HCT116 (cell line): ENCODE measurements around the gene ACAD8. TPM values are rescaled to one million over a fixed set of nuclear protein-coding genes. Genes with fewer than 3 reads are reported as not detected.

ENCODE experiments used
- ATAC-seq: fragments of 200-7000 bp; cut with Tn5 transposase; 2 replicates; pipeline ENCODE4 v1.9.1; 2020; ENCODE audit warnings: mild to moderate bottlenecking, moderate library complexity
- BruUV-seq: library from RNA; stranded (reverse); fragments of 400-500 nt; replicated peaks from 2 replicates; lab custom pipeline; 2021; lab: Mats Ljungman, UMichigan
- CTCF ChIA-PET: fragments of 300-600 bp; sonication (Branson Sonifier 250); formaldehyde crosslinking; loops from one replicate; lab custom pipeline; 2021; ENCODE audit warnings: antibody characterized with exemption; lab: Charles Lee
- POLR2A ChIA-PET: fragments of 300-600, 350-600 bp; sonication (Branson Sonifier 250); formaldehyde crosslinking; loops from one replicate; lab custom pipeline; 2021; ENCODE audit warnings: antibody characterized with exemption; lab: Charles Lee
- RAD21 ChIA-PET, 2 experiments: fragments of 300-600 bp; sonication (Branson Sonifier 250); formaldehyde crosslinking; loops; one replicate each; lab custom pipeline; 2023; ENCODE audit warnings: low total read pairs in 2 of 2; ENCODE audit not compliant: uncharacterized antibody in 2 of 2, unreplicated experiment in 2 of 2, low non-redundant PET in 1 of 2; lab: Charles Lee
- DNase-seq: peaks from one replicate; pipeline ENCODE4 v3.0.0-alpha.2; 2010; ENCODE audit warnings: low read depth, low spot score
- H2AFZ ChIP-seq: fragments of 200-600 bp; shearing (Covaris generic), sonication (generic); 2 replicates; pipeline ENCODE4 v1.6.1; 2017; ENCODE audit warnings: low read depth, mixed run types, mixed read lengths, antibody characterized with exemption, low read length; ENCODE audit not compliant: poor library complexity, severe bottlenecking
- H3K27ac ChIP-seq: 2 replicates; pipeline ENCODE4 v1.5.1; 2012; ENCODE audit warnings: low read depth, low read length
- H3K27me3 ChIP-seq: fragments of 200-600 bp; sonication (generic); 2 replicates; pipeline ENCODE4 v1.6.1; 2016; ENCODE audit warnings: mixed run types, low read length, mixed read lengths; ENCODE audit not compliant: insufficient read depth
- H3K36me3 ChIP-seq, 2 experiments: fragments of 200-500 bp in 1 of 2; fragments of 200-600 bp in 1 of 2; sonication (Bioruptor generic) in 1 of 2; sonication (generic) in 1 of 2; 2 replicates each; pipeline versions ENCODE4 v1.5.1 to v1.6.1; 2014 to 2016; ENCODE audit warnings: low read length in 2 of 2, inconsistent platforms in 1 of 2, mixed read lengths in 1 of 2, mixed run types in 1 of 2; ENCODE audit not compliant: insufficient read depth in 2 of 2, control insufficient read depth in 1 of 2
- H3K4me1 ChIP-seq, 2 experiments: fragments of 200-600 bp in 1 of 2; sonication (generic) in 1 of 2; 2 replicates each; pipeline versions ENCODE4 v1.5.1 to v1.6.1; 2012 to 2017; ENCODE audit warnings: low read length in 2 of 2, inconsistent platforms in 1 of 2, mild to moderate bottlenecking in 1 of 2, mixed read lengths in 1 of 2, mixed run types in 1 of 2, moderate library complexity in 1 of 2; ENCODE audit not compliant: insufficient read depth in 2 of 2, control insufficient read depth in 1 of 2
- H3K4me2 ChIP-seq: fragments of 200-600 bp; sonication (generic); 2 replicates; pipeline ENCODE4 v1.6.1; 2017; ENCODE audit warnings: mixed run types, low read length, mixed read lengths
- H3K4me3 ChIP-seq, 2 experiments: fragments of 200-600 bp in 1 of 2; sonication (generic) in 1 of 2; replicated peaks in 1 of 2; 2 replicates each; pipeline ENCODE4 v1.5.1; 2011 to 2016; ENCODE audit warnings: low read length in 2 of 2, control low read depth in 1 of 2, low read depth in 1 of 2, mild to moderate bottlenecking in 1 of 2, mixed read lengths in 1 of 2, mixed run types in 1 of 2
- H3K79me2 ChIP-seq: fragments of 200-600 bp; sonication (generic); 2 replicates; pipeline ENCODE4 v1.6.1; 2017; ENCODE audit warnings: mild to moderate bottlenecking, mixed run types, low read length, moderate library complexity, mixed read lengths; ENCODE audit not compliant: insufficient read depth
- H3K9ac ChIP-seq: fragments of 200-600 bp; sonication (generic); 2 replicates; pipeline ENCODE4 v1.6.1; 2016; ENCODE audit warnings: low read length, mixed read lengths
- H3K9me2 ChIP-seq: fragments of 200-600 bp; sonication (generic), shearing (Covaris generic); 2 replicates; pipeline ENCODE4 v1.6.1; 2017; ENCODE audit warnings: mixed run types, mild to moderate bottlenecking, moderate library complexity; ENCODE audit not compliant: insufficient read depth
- H3K9me3 ChIP-seq, 2 experiments: fragments of 200-500 bp in 1 of 2; fragments of 200-600 bp in 1 of 2; sonication (Bioruptor generic) in 1 of 2; sonication (generic) in 1 of 2; 2 replicates each; pipeline ENCODE4 v1.6.1; 2014 to 2017; ENCODE audit warnings: low read length in 2 of 2, mixed read lengths in 2 of 2, inconsistent platforms in 1 of 2, low read depth in 1 of 2, mild to moderate bottlenecking in 1 of 2, mixed run types in 1 of 2, moderate library complexity in 1 of 2; ENCODE audit not compliant: control insufficient read depth in 1 of 2, insufficient read depth in 1 of 2
- H4K20me1 ChIP-seq: fragments of 200-600 bp; sonication (generic), shearing (Covaris generic); 2 replicates; pipeline ENCODE4 v1.6.1; 2017; ENCODE audit warnings: mixed run types, mild to moderate bottlenecking, moderate library complexity; ENCODE audit not compliant: insufficient read depth
- ELF1 ChIP-seq: IDR thresholded peaks from 2 replicates; pipeline ENCODE4 v1.6.1; 2012; ENCODE audit warnings: low read depth, borderline replicate concordance
- EZH2 ChIP-seq: fragments of 200-600 bp; sonication (generic); IDR thresholded peaks from 2 replicates; pipeline ENCODE4 v1.6.1; 2017; ENCODE audit warnings: antibody characterized with exemption, mixed run types
- POLR2AphosphoS5 ChIP-seq: IDR thresholded peaks from 2 replicates; pipeline ENCODE4 v1.6.1; 2011; ENCODE audit warnings: mild to moderate bottlenecking, low read depth, low read length, moderate library complexity
- RAD21 ChIP-seq: IDR thresholded peaks from 2 replicates; pipeline ENCODE4 v1.6.1; 2012; ENCODE audit warnings: low read depth, mild to moderate bottlenecking
- intact Hi-C: fragments of 100-400 bp; cut with micrococcal nuclease; formaldehyde crosslinking; loops from 2 replicates; pipeline ENCODE4 v1.10.0; 2022
- total RNA-seq: library from RNA; stranded (reverse); gene quantifications from one replicate; pipeline ENCODE4 v1.2.1, GENCODE V29; 2021; ENCODE audit not compliant: unreplicated experiment
- TF ChIP-seq, protein P1 (sequence below), 3 experiments: fragments of 200-600 bp in 1 of 3; sonication (generic) in 1 of 3; IDR thresholded peaks in 2 of 3; conservative IDR thresholded peaks in 1 of 3; 2 replicates each; pipeline ENCODE4 v1.5.1; 2012 to 2017; ENCODE audit warnings: low read depth in 2 of 3, low read length in 2 of 3, antibody characterized with exemption in 1 of 3, borderline replicate concordance in 1 of 3, control low read depth in 1 of 3, mild to moderate bottlenecking in 1 of 3, mixed read lengths in 1 of 3, mixed run types in 1 of 3, moderate library complexity in 1 of 3; ENCODE audit not compliant: insufficient read depth in 1 of 3

Gene ACAD8
- total RNA-seq, 1 experiment from 2014 or later, result 21.0 TPM

DNA sequence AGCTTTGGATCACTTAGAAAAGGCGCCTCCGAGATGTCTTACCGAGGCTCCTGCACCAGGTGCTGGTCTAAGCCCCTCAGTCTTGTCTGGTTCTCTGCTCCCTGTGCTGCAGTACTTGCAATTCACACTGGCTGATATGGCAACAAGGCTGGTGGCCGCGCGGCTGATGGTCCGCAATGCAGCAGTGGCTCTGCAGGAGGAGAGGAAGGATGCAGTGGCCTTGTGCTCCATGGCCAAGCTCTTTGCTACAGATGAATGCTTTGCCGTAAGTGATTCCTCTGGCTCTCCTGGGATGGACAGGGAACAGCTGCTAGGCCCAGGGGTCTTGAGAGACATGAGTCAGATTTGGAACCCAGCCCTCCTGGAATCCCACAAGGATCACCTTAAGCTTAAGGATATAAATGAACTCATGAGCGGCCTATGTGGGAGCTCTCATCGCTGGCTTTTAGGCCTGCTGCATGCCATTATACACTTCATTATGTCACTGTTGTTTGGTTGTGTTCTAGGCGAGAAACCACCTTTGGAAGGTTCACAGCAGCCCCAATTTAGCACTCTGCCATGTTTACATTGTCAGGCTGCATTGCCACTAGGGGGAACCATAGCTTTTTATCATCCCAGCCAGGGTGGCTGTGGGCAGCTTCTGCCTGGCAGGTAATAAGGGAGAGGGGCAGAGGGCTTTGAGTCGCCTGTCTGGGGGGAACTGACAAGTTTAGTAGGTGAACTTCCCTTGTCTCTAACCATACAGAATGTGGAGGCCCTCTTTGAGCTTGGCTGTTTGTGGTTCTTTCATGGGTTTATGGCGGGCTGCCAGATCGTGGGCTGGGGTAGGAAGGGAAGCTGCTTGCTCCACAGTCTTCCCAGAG is 8.5 kb downstream of the ACAD8 start:
- Histone ChIP-seq H3K9me3 (no peaks in the 10 kb centered on the region), H3K79me2 (no peaks in the 10 kb centered on the region), H3K4me1 (no peaks in the 10 kb centered on the region), H3K4me2 (no peak overlapping the region), H2AFZ (no peak overlapping the region), H4K20me1 (no peaks in the 10 kb centered on the region), H3K27ac (no peak overlapping the region), H3K27me3 (no peaks in the 10 kb centered on the region), H3K4me3 (no peak overlapping the region), H3K36me3 (peaks cover 4 to 8% of the 10 kb centered on the region in 2 experiments; a peak in 3 of 4 replicates), H3K9ac (no peak overlapping the region), H3K9me2 (no peaks in the 10 kb centered on the region)
- DNase-seq (peak; percentile 6), ATAC-seq (peak; percentile 90)
- no peak for TF ChIP-seq POLR2AphosphoS5
- no peak for TF ChIP-seq EZH2
- TF ChIP-seq RAD21, result peak; percentile 57
- TF ChIP-seq, protein P1, sequence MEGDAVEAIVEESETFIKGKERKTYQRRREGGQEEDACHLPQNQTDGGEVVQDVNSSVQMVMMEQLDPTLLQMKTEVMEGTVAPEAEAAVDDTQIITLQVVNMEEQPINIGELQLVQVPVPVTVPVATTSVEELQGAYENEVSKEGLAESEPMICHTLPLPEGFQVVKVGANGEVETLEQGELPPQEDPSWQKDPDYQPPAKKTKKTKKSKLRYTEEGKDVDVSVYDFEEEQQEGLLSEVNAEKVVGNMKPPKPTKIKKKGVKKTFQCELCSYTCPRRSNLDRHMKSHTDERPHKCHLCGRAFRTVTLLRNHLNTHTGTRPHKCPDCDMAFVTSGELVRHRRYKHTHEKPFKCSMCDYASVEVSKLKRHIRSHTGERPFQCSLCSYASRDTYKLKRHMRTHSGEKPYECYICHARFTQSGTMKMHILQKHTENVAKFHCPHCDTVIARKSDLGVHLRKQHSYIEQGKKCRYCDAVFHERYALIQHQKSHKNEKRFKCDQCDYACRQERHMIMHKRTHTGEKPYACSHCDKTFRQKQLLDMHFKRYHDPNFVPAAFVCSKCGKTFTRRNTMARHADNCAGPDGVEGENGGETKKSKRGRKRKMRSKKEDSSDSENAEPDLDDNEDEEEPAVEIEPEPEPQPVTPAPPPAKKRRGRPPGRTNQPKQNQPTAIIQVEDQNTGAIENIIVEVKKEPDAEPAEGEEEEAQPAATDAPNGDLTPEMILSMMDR (IDR thresholded peaks at IDR 0.05 in 2 of 3, conservative IDR thresholded peaks at IDR 0.05 in 1 of 3; ENCODE audit: borderline replicate concordance in 1 of 3, insufficient read depth in 1 of 3, low read depth in 2 of 3, low read length in 2 of 3), result peak; percentile 26 to 76 (median 70); a peak in 5 of 6 replicates
- no peak for TF ChIP-seq ELF1
- ChIA-PET RAD21 (no interaction called here), CTCF (interaction anchor here (0.7 to 1.0 kb wide), 2 partner anchors 8 to 11 kb away, joined by 3 read pairs; partner anchors contain the start of genes ACAD8 and THYN1), POLR2A (no interaction called here)
- intact Hi-C loops, result no loop called here
- BruUV-seq, result no TSS peak
